ENCODE measurements around the gene JARID2. TPM values are rescaled to one million over a fixed set of nuclear protein-coding genes. Genes with fewer than 3 reads are reported as not detected.

JARID2 gene
- total and polyA plus RNA-seq, 2 of the 4 experiments (the other 2 are of a cell fraction), result 9.6 to 12.9 TPM

DNA sequence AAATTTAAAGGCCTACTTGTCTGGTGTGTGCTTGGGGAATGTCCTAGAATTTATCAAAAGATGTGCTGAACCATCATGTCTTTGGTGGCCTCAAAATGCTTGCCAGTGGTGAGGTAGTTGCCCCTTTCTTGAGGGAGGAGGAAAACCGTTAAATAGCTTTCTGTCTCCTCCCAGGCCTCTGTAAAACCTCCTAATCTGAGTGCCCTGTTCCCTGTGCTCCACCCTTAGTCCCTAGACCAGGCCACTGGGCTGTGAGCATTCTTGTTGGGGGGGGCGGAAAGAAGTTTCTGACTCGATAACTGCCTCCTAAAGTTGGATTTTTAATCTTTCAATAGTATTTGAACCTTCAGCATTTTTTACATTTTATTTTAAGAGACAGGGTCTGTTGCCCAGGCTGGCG, 23.1 kb downstream of the JARID2 start:
- H3K4me2 ChIP-seq (ENCODE audit: low read depth, low read length), result no peak overlapping the region
- WGBS, 2 experiments (ENCODE audit: extremely low coverage in 2 of 2, insufficient read length in 1 of 2), result no CpG with 5 or more reads among the region's 4 CpGs

More for the DNA sequence above, 23.1 kb downstream of the JARID2 start:
- Histone ChIP-seq H4K91ac (ENCODE audit: insufficient read depth, low read depth, low read length) (no peak overlapping the region), H3K23ac (ENCODE audit: low read depth, low read length) (no peak overlapping the region), H3K79me1 (ENCODE audit: low read depth in 1 of 2, low read length in 2 of 2) (peaks cover 33 to 91% of the 10 kb centered on the region in 2 experiments), H2BK5ac (ENCODE audit: low read depth, low read length, poor library complexity, severe bottlenecking) (no peak overlapping the region), H3K4me1 (ENCODE audit: control insufficient read depth, insufficient read depth, low read length) (peaks cover 21% of the 10 kb centered on the region), H3K4ac (ENCODE audit: low read depth, low read length) (no peak overlapping the region), H4K20me1 (ENCODE audit: insufficient read depth, low read length) (peaks cover 89% of the 10 kb centered on the region), H3K27ac (ENCODE audit: insufficient read depth, low read length) (no peak overlapping the region), H3K56ac (ENCODE audit: extremely low read depth, insufficient read depth, low read length) (no peak overlapping the region), H3K18ac (ENCODE audit: low read depth, low read length) (no peak overlapping the region), H3K27me3 (ENCODE audit: control insufficient read depth, insufficient read depth, low read length) (no peaks in the 10 kb centered on the region), H2AK5ac (ENCODE audit: low read depth, low read length) (no peak overlapping the region), H3K9me1 (ENCODE audit: insufficient read depth, low read length) (peaks cover 11% of the 10 kb centered on the region), H2BK15ac (ENCODE audit: low read depth, low read length) (no peak overlapping the region), H3K4me3 (ENCODE audit: insufficient read depth, low read depth, low read length) (no peak overlapping the region), H3K36me3 (ENCODE audit: control insufficient read depth, insufficient read depth, low read length) (no peaks in the 10 kb centered on the region; the same call in 1 of the 2 replicates), H3K9ac (ENCODE audit: low read depth, low read length) (no peak overlapping the region), H2AFZ (replicated peaks; ENCODE audit: low read length, poor library complexity) (no peak overlapping the region), H2BK20ac (ENCODE audit: low read depth, low read length) (no peak overlapping the region), H4K5ac (ENCODE audit: low read depth, low read length) (no peak overlapping the region), H3K14ac (replicated peaks; ENCODE audit: low read depth, low read length) (no peak overlapping the region), H2BK120ac (ENCODE audit: low read depth, low read length) (no peak overlapping the region), H4K8ac (ENCODE audit: low read depth in 2 of 2, low read length in 2 of 2) (no peak overlapping the region), H2AK9ac (replicated peaks; ENCODE audit: low read depth, low read length, poor library complexity) (no peak overlapping the region), H3K9me3 (ENCODE audit: control insufficient read depth, insufficient read depth, low read length) (no peaks in the 10 kb centered on the region)
- BruUV-seq (replicated peaks), result no TSS peak
- ATAC-seq (ENCODE audit: low read depth), result no peak
- TF ChIP-seq RCOR1 (IDR thresholded peaks at IDR 0.05; ENCODE audit: insufficient replicate concordance, low read length), result no peak
- TF ChIP-seq RAD21 (IDR thresholded peaks at IDR 0.05; ENCODE audit: low read length), result no peak
- TF ChIP-seq RFX5 (IDR thresholded peaks at IDR 0.05; ENCODE audit: low read depth, low read length), result no peak
- TF ChIP-seq, protein P1, sequence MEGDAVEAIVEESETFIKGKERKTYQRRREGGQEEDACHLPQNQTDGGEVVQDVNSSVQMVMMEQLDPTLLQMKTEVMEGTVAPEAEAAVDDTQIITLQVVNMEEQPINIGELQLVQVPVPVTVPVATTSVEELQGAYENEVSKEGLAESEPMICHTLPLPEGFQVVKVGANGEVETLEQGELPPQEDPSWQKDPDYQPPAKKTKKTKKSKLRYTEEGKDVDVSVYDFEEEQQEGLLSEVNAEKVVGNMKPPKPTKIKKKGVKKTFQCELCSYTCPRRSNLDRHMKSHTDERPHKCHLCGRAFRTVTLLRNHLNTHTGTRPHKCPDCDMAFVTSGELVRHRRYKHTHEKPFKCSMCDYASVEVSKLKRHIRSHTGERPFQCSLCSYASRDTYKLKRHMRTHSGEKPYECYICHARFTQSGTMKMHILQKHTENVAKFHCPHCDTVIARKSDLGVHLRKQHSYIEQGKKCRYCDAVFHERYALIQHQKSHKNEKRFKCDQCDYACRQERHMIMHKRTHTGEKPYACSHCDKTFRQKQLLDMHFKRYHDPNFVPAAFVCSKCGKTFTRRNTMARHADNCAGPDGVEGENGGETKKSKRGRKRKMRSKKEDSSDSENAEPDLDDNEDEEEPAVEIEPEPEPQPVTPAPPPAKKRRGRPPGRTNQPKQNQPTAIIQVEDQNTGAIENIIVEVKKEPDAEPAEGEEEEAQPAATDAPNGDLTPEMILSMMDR (conservative IDR thresholded peaks at IDR 0.05; ENCODE audit: low read depth, low read length), result no peak
- no peak for TF ChIP-seq ELK1 (IDR thresholded peaks at IDR 0.05; ENCODE audit: borderline replicate concordance, low read depth, low read length)
- TF ChIP-seq FOS (IDR thresholded peaks at IDR 0.05; ENCODE audit: low read depth, low read length), result no peak
- TF ChIP-seq CEBPB (IDR thresholded peaks at IDR 0.05; ENCODE audit: low read depth, low read length), result no peak
- CTCF ChIA-PET, result interaction anchor here (0.6 to 1.2 kb wide), 2 partner anchors 30 to 121 kb away, joined by 3 to 5 read pairs; no protein-coding TSS in a partner anchor
- no peak for DNase-seq
- in situ Hi-C loops (cut with MboI; ENCODE audit: low sequenced_read_pairs) (loop anchor here (25.0 kb wide), 1 partner anchor 343 kb away; no protein-coding TSS in a partner anchor), dilution Hi-C loops (cut with HindIII; ENCODE audit: low sequenced_read_pairs, unreplicated experiment) (no loop called here), intact Hi-C loops (cut with micrococcal nuclease) (no loop called here)
- POLR2A ChIA-PET (ENCODE audit: unreplicated experiment), result no interaction called here
